Smooth muscle cell of the pulmonary artery (primary cell): ENCODE results near the gene SMARCE1. TPM values are rescaled to one million over a fixed set of nuclear protein-coding genes. Genes with fewer than 3 reads are reported as not detected.

Source experiments
- total RNA-seq: library from RNA; depleted of rRNA; stranded (reverse); fragments of >200 nt; gene quantifications from 2 replicates; pipeline ENCODE4 v1.2.3, GENCODE V29; 2014

The SMARCE1 gene
- 46.6 and 56.6 TPM in 2 replicates for total RNA-seq

GRCh38 chr17:40647624-40648383 lies at the start of gene SMARCE1:
TSS of gene SMARCE1 (minus strand) at chr17:40647818. CDS start at chr17:40645802, 2,016 bp downstream.

GRCh38 chr17:40664582-40665333 lies 17.1 kb upstream of the SMARCE1 start, which contains the start of gene KRT222:
TSS of gene KRT222 (minus strand) at chr17:40665177. CDS start at chr17:40665099, 78 bp downstream.

Other genes starting within 250 kb of the SMARCE1 start
- 8.0 and 37.4 TPM in 2 replicates for gene TOP2A, start 229.9 kb downstream of the SMARCE1 start, total RNA-seq
- gene IGFBP4, start 204.4 kb downstream of the SMARCE1 start, total RNA-seq: 295 and 1,467 TPM in 2 replicates
- 0.07 TPM in 1 of 2 replicates, not detected in the other for gene TNS4, start 146.2 kb downstream of the SMARCE1 start, total RNA-seq
- gene CCR7, start 82.3 kb downstream of the SMARCE1 start, total RNA-seq: 0.26 TPM in 1 of 2 replicates, not detected in the other
- not detected in 2 replicates for gene KRT222, start 17.4 kb upstream of the SMARCE1 start, total RNA-seq
- gene KRT24, start 55.9 kb upstream of the SMARCE1 start, total RNA-seq: not detected in 2 replicates
- gene KRT25, start 107.5 kb upstream of the SMARCE1 start, total RNA-seq: not detected in 2 replicates
- gene KRT26, start 124.4 kb upstream of the SMARCE1 start, total RNA-seq: not detected in 2 replicates
- gene KRT27, start 134.7 kb upstream of the SMARCE1 start, total RNA-seq: not detected in 2 replicates
- gene KRT28, start 152.1 kb upstream of the SMARCE1 start, total RNA-seq: not detected in 2 replicates
- gene KRT10, start 174.8 kb upstream of the SMARCE1 start, total RNA-seq: 3.1 and 4.3 TPM in 2 replicates
- not detected in 2 replicates for gene KRT12, start 219.4 kb upstream of the SMARCE1 start, total RNA-seq
- not detected in 2 replicates for gene KRT20, start 237.4 kb upstream of the SMARCE1 start, total RNA-seq